Measurements from ENCODE around the gene OSBPL3.

DNA sequence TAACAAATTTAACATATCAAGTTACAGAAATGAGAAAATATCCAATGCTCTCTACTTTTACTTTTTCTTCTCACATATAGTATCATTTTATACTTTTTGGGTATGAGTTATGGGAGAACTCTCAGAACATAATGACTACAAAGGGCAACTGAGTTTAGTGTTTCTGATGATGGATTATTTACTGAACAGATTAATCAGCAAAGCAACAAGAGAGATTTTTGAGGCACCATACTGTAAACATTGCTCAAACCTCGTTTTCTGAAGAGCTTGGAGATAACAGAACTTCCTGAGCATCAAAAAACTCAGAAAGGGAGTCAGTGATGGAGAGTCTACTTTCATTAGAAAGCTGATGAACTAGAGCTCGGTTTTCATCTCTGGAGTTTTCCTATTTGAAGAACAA, 137.9 kb downstream of the OSBPL3 start:
- no peak for TF ChIP-seq POLR2AphosphoS5 (IDR thresholded peaks at IDR 0.05; ENCODE audit: borderline replicate concordance, low read depth, low read length)
- no peak for TF ChIP-seq EZH2 (IDR thresholded peaks at IDR 0.05)
- TF ChIP-seq FOXP2 (optimal IDR thresholded peaks at IDR 0.05; ENCODE audit: control extremely low read depth, extremely low read length, insufficient read depth): no peak
